Stimulated activated effector memory CD8-positive, alpha-beta T cell treated with anti-CD3 and anti-CD28 coated beads, Interleukin-12 subunit alpha, Interleukin-12 subunit beta, amount 100 ng/mL, for 72 hours (primary cell): ENCODE data around the gene THSD4.

ENCODE experiments used
- ATAC-seq: fragments of 150-1000 bp; cut with Tn5 transposase; 2 replicates; pipeline ENCODE4 v1.10.0; 2021
- DNase-seq, 2 donors: peaks; one replicate each; pipeline ENCODE4 v3.0.0; 2021 to 2022; ENCODE audit warnings: low spot score in 2 of 2
- H3K27ac Mint-ChIP-seq: one replicate; pipeline ENCODE4 v1.8.0; 2022; ENCODE audit warnings: mild to moderate bottlenecking, mixed read lengths
- H3K36me3 Mint-ChIP-seq: one replicate; pipeline ENCODE4 v1.8.0; 2022; ENCODE audit warnings: mild to moderate bottlenecking, mixed read lengths
- H3K4me1 Mint-ChIP-seq: one replicate; pipeline ENCODE4 v1.8.0; 2022; ENCODE audit warnings: mixed read lengths
- H3K4me3 Mint-ChIP-seq: one replicate; pipeline ENCODE4 v1.8.0; 2022; ENCODE audit warnings: mild to moderate bottlenecking, mixed read lengths
- H3K9me3 Mint-ChIP-seq: one replicate; pipeline ENCODE4 v1.8.0; 2022; ENCODE audit warnings: mixed read lengths

Gene THSD4

DNA sequence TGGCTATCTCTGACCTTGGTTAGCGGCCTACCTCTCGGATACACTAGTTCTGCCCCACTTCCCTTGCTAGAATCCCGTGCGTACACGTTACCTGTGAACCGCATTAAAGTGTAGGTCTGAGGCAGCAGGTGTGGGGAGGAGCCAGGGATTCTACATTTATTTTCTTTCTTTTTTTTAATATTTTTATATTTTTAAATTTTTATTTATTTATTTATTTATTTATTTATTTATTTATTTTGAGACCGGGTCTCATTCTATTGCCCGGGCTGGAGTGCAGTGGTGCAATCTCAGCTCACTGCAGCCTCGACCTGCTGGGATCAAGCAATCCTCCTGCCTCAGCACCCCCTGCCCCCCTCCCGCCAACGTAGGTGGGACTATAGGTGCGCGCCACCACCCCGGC lies 634.2 kb downstream of the THSD4 start:
- H3K4me1 Mint-ChIP-seq = peaks cover 14% of the 10 kb centered on the region
- DNase-seq (no peak), ATAC-seq (no peak)
- no peak overlapping the region for H3K4me3 Mint-ChIP-seq
- H3K36me3 Mint-ChIP-seq = no peaks in the 10 kb centered on the region
- no peaks in the 10 kb centered on the region for H3K9me3 Mint-ChIP-seq
- no peak overlapping the region for H3K27ac Mint-ChIP-seq

DNA sequence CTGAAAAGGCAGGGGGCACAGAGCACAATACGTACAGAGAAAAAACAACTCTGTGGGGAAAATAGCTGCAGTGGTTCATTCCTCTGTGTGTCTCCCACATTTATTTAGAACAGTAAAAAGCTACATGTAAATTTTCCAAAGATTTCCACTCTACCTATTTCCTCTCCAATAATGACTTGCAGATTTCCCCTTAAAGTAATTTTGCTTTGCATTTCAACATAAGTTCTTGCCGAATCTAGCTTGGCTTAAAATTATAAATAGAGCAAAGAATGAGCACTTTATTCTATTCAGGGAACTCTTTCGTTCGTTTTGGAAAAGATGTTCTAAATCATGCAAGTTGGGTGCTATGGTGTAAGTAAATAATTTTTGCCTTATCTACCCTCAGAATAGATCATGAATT lies 636.9 kb downstream of the THSD4 start:
- Mint-ChIP-seq H3K27ac (no peak overlapping the region), H3K4me1 (peaks cover 9% of the 10 kb centered on the region), H3K36me3 (no peaks in the 10 kb centered on the region), H3K9me3 (no peaks in the 10 kb centered on the region), H3K4me3 (no peak overlapping the region)
- ATAC-seq (no peak), DNase-seq (no peak)

DNA sequence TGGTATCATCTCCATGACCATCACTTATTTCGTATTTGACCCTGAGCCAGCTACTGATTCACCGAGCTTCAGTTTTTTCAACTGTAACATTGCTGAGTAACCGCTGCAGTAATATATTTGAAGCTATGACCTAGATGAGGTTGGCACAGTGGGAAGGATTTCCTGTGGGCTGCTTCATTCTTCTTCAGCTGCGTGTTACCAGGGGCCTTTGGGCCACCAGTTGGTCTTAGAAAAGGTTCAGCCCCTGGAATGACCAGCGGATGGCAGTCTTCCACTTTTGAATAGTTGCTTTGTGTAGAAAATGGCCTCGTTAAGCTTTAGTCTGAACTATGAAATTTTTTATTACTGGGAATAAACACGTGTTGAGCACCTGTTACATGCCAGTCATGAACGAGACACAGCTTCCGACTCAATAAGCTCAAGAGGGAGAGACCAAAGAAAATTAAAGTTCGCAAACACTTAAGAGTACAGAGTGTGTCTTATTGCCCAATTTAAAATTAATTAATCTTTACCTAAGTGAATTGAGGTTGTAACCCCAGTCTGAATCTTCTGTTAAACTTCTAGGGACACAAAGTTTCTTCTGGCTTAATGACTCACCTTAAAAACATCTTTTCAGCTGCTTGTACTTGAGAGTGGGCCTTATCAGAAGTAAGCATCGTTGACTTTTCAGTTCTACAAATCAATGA lies 637.5 kb downstream of the THSD4 start:
- Mint-ChIP-seq H3K27ac (peak overlapping the region; percentile 37), H3K4me3 (no peak overlapping the region), H3K4me1 (peaks cover 8% of the 10 kb centered on the region), H3K36me3 (no peaks in the 10 kb centered on the region), H3K9me3 (no peaks in the 10 kb centered on the region)
- no peak for DNase-seq
- ATAC-seq = peak; percentile 87

DNA sequence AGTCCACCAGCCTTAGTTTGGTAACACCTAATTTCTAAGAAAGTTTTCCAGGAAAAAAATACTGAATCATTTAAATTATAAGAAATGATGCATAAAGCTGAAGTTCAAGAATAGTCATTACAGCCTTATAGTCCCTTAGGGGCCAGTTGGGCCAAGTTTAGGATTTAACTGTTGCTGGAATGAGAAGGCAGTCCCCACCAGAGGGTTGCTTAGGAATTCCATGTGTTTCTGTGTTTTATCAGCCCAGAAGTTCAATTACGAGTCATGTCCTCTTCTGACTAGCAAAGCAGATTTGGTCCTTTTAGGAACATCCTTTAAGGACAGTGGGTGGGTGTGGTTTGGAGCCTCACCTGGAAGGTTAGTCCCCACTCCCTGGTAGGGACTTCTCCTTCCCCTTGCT lies 638.1 kb downstream of the THSD4 start:
- Mint-ChIP-seq H3K4me3 (no peak overlapping the region), H3K4me1 (peaks cover 8% of the 10 kb centered on the region), H3K27ac (no peak overlapping the region), H3K36me3 (no peaks in the 10 kb centered on the region), H3K9me3 (no peaks in the 10 kb centered on the region)
- DNase-seq = no peak
- no peak for ATAC-seq

DNA sequence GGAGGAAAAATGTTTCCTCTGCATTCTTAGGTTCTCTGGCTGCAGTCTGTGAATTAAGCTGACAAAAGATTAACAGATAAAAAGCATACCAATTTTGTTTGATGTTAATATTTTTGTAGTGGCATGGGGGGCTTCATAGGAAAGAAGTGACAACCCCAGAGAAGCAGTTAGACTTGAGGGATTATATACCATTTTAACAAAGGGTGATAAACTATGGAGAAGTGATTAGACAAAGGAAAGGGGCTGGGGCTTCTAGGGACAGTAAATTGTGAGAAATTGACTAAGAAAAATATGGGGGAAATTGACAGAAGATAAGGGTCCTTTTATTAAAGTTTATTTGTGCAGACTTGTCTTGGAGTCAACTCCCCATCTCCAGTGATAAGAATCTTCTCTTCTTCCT lies 639.4 kb downstream of the THSD4 start:
- ATAC-seq (no peak), DNase-seq (no peak)
- Mint-ChIP-seq H3K36me3 (no peaks in the 10 kb centered on the region), H3K4me3 (no peak overlapping the region), H3K27ac (no peak overlapping the region), H3K4me1 (peaks cover 8% of the 10 kb centered on the region), H3K9me3 (no peaks in the 10 kb centered on the region)

DNA sequence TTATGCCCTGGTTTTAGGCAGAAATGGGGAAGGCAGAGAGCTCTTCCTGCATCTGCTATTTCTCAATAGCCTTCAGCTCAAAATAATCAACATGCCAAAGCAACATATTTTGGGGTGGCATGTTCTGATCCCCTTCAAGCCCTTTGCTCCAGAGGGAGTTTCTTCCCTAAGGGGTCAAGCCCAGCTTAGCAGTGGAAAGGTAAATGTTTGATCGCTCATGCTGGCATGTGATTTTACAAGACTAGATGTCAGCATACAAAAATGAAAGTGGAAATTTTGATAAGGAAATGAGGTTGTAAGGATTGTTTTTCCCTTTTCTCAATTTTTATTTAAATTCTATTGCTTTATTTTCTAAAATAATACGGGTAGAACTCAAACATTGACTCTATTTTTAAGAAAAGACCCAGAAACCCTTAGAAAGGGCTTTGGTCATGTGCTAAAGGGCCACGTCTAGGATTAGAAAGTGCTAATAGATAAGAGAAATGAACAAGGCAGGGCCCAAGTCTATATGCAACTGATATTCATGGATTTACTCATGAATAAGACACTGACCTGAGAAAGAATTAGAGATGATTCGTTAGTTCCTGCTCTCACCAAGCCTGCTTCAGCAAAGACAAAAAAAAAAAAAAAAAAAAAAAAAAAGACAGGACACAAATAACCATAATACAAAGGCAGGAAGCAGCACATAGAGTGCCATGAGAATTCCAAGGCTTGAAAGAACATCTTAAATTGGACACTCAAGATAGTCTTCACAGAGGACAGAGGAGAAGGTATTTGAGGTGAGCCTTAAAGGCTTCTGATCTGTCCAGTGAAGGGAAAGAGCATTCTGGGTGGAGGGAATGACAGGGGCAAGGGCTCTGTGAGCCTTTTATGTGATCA lies 640.1 kb downstream of the THSD4 start:
- DNase-seq (no peak), ATAC-seq (no peak)
- no peak overlapping the region for H3K4me3 Mint-ChIP-seq
- H3K36me3 Mint-ChIP-seq = no peaks in the 10 kb centered on the region
- peaks cover 8% of the 10 kb centered on the region for H3K4me1 Mint-ChIP-seq
- H3K27ac Mint-ChIP-seq = no peak overlapping the region
- peaks cover 1% of the 10 kb centered on the region for H3K9me3 Mint-ChIP-seq

DNA sequence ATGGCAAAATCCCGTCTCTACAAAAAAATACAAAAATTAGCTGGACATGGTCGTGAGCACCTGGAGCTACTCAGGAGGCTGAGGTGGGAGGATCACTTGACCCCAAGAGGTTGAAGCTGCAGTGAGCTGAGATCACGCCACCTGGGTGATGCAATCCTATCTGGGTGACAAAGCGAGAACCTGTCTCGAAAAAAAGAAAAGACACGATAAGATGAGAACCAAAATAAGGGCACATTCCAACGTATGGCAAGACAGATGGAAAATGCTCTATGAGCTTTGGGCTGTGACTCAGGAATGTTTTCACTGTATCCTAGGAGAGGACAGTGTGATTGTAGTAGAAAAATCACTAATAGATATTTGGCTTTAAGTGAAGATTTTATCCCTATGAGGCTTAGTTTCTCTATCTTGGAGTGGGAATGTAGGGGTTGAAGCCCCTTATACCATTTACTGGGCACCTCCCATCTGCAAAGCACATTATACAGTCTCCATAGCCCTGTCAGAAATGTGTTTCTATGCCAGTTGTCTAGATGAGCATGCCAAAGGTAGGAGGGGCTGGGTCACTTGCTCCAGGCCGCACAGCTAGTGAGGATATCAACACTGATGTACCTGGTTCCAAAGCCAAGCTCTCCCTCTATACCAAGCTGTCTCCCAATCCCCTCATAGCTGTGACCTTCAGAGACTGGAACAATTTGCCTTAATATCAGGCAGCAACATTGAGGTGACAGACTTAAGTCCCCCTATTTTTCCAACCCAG lies 641.5 kb downstream of the THSD4 start:
- Mint-ChIP-seq H3K36me3 (no peaks in the 10 kb centered on the region), H3K9me3 (peaks cover 12% of the 10 kb centered on the region), H3K4me3 (no peak overlapping the region), H3K4me1 (peaks cover 8% of the 10 kb centered on the region), H3K27ac (no peak overlapping the region)
- DNase-seq (no peak), ATAC-seq (no peak)

DNA sequence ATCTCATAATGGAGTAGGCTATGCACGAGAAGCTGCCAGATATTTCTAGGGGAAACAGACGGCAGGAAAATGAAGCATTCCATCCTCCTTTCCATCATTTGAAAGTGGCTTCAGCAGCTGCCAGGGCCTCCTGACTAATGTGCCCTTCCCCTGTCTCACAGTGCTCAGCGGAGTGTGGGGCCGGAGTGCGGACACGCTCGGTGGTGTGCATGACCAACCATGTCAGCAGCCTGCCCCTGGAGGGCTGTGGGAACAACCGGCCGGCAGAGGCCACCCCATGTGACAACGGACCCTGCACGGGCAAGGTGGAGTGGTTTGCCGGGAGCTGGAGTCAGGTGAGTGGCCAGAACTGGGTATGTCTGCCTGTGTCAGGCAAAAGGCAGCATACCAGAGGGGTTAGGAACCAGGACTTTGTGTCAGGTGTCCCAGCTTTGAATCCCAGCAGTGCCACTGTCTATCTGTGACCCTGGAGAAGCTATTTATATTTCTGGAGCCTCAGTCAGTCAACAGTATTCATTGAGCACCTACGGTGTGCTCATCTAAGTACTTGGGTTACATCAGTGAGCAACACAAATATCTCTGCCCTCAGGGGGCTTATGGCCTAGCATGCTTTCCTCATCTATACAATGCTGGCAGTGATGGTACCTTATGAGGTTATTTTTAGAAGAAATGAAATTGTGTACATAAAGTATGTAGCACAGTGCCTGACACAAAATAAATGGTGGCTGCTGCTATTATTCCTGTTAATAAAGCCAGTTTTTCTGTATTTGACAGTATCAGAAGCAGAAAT lies 642.7 kb downstream of the THSD4 start:
- ATAC-seq = no peak

DNA sequence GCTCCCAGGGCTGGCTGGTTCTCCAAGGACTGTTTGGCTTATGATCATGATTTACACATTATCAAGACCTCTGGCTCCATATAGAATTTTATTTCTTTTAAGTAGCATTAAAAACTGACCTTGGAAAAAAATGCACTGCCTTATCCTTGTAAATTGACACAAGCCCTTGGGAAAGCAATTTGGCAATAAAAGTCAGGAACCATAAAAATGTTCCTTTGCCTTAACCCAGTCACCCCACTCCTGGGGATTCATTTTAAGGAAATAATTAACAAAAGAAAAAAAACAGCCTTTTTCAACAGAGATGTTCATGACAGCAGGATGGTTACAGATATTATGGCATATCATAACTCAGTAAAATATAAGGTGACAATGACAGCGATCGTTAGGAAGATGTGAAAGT lies 643.4 kb downstream of the THSD4 start:
- Mint-ChIP-seq H3K9me3 (peaks cover 12% of the 10 kb centered on the region), H3K4me3 (no peak overlapping the region), H3K27ac (no peak overlapping the region), H3K4me1 (no peaks in the 10 kb centered on the region), H3K36me3 (no peaks in the 10 kb centered on the region)
- no peak for ATAC-seq
- DNase-seq = no peak

More for the DNA sequence above, 642.7 kb downstream of the THSD4 start:
- Mint-ChIP-seq H3K4me3 (no peak overlapping the region), H3K27ac (no peak overlapping the region), H3K4me1 (peaks cover under 1% of the 10 kb centered on the region), H3K36me3 (no peaks in the 10 kb centered on the region), H3K9me3 (peaks cover 12% of the 10 kb centered on the region)
- no peak for DNase-seq

DNA sequence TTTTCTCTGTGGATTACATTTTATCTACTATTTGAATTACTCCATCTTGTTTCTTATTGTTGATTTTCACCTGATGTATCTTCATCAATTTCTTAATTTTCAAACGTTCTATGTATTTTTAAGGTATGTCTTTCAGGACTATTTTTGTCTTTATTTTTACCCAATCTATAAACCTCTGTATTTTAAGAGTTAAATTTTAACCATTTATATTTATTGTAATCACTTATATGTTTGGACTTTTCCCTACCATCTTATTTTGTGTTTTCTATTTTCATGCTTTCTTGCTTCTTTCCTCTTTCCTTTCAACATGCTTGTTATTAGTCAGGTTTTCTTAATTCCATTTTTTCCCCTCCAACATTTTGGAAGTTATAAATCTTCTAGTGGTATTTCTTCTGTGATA lies 645.6 kb downstream of the THSD4 start:
- no peaks in the 10 kb centered on the region for H3K4me1 Mint-ChIP-seq
- H3K36me3 Mint-ChIP-seq = no peaks in the 10 kb centered on the region
- H3K27ac Mint-ChIP-seq = no peak overlapping the region
- ATAC-seq = no peak
- H3K4me3 Mint-ChIP-seq = no peak overlapping the region
- no peak for DNase-seq
- H3K9me3 Mint-ChIP-seq = peaks cover 12% of the 10 kb centered on the region

DNA sequence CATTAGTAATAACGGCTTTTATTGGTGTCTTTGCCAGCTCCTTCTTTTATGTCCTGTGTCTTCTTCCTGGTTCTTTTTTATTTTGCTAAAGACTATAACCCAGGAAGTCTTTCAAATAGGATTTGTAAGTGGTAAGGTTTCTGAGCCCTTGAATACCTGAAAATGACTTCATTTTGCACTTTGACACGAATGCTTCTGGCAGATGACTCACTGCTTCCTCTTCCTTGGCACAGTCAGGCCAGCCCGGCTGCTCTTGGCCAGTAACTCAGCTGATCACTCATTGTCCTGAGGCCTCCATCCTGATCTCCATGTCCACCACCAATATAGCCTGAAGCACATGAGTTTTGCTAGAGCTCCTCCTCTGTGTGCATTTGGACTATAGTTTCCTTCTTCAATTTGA lies 646.4 kb downstream of the THSD4 start:
- H3K4me3 Mint-ChIP-seq = no peak overlapping the region
- DNase-seq (no peak), ATAC-seq (peak; percentile 42)
- no peaks in the 10 kb centered on the region for H3K36me3 Mint-ChIP-seq
- no peak overlapping the region for H3K27ac Mint-ChIP-seq
- H3K9me3 Mint-ChIP-seq = peaks cover 12% of the 10 kb centered on the region
- no peaks in the 10 kb centered on the region for H3K4me1 Mint-ChIP-seq

DNA sequence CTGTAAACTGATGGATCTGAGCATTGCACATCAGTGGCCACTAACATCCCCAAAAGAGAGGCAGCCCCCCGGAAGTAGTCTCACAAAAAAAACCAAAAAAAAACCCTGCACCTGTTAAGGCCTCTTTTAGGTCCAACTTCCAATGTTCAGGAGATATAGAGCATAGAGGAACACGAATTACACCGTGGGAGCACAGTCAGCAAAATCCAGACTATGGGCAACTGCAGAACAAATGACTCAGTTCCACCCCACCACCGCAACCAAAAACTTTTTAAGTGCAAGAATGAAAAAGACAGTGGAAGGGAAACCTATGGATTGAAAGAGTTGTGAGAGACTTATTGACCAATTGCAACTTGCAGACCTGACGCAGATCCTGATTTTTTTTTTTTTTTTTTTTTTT lies 652.9 kb downstream of the THSD4 start:
- DNase-seq (no peak), ATAC-seq (no peak)
- Mint-ChIP-seq H3K27ac (no peak overlapping the region), H3K36me3 (no peaks in the 10 kb centered on the region), H3K4me3 (no peak overlapping the region), H3K9me3 (no peaks in the 10 kb centered on the region), H3K4me1 (no peaks in the 10 kb centered on the region)

DNA sequence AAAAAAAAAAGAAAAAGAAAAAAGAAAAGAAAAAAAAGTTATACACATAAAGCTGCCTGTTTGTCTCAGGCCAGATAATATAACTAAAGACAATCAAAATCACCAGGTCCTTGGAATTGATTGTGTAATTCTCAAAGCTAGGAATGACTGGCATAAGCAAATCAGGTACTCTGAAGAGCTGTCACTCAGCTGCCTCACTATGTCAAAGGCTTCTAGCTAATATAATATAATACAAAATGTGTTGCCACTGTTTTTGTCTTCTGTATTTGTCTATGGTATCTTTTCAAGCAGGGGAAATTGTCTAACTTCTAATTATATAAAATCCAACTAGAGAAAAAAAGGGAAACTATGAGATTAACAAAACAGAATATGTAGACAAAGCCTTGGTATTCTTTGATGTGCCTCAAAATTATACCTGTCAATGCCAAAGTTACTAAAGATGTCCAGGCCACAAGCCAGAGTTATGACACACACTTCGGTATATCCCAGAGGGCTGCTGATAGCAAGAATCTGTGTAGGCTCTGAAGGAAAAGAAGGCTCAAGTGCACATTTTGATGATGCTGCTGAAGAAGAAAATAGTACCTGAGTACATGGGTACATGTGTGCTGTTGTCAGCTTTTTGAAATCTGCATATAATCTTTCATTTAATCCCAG lies 658.1 kb downstream of the THSD4 start:
- no peak for DNase-seq
- Mint-ChIP-seq H3K4me3 (no peak overlapping the region), H3K27ac (no peak overlapping the region), H3K4me1 (peaks cover 1% of the 10 kb centered on the region), H3K36me3 (no peaks in the 10 kb centered on the region), H3K9me3 (no peaks in the 10 kb centered on the region)
- no peak for ATAC-seq

DNA sequence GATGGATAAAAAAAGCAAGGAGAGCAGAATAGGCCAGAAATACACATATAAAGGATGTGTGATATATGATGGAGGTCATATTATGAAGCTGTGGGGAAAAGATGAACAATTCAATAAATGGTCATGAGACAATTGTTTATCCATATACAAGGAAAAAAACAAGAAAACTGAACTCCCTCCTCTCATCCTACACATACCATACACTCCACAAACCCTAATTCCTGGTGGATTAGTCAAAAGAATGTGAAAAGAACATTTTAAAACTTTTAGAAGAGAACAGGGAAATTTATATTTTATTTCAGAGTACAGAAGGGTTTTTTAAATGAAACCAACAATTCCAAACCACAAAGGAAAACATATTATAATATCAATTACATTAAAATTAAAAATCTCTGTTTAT lies 660.6 kb downstream of the THSD4 start:
- no peak for DNase-seq
- H3K27ac Mint-ChIP-seq = no peak overlapping the region
- no peak overlapping the region for H3K4me3 Mint-ChIP-seq
- H3K9me3 Mint-ChIP-seq = no peaks in the 10 kb centered on the region
- H3K4me1 Mint-ChIP-seq = peaks cover 16% of the 10 kb centered on the region
- H3K36me3 Mint-ChIP-seq = no peaks in the 10 kb centered on the region
- ATAC-seq = no peak
